GM19025 (cell line): ENCODE results near the gene CACNA1B.
"Not testable (repeated sequence)": the region's sequence is repeated elsewhere in the genome, so short reads cannot be mapped to it uniquely, and the experiment has no call there.

Source experiments
- ATAC-seq: cut with Tn5 transposase; IDR thresholded peaks from one replicate; pipeline ENCODE4 v1.9.1; 2021; ENCODE audit warnings: mild to moderate bottlenecking, low read depth, moderate library complexity; ENCODE audit not compliant: unreplicated experiment

The CACNA1B gene

DNA sequence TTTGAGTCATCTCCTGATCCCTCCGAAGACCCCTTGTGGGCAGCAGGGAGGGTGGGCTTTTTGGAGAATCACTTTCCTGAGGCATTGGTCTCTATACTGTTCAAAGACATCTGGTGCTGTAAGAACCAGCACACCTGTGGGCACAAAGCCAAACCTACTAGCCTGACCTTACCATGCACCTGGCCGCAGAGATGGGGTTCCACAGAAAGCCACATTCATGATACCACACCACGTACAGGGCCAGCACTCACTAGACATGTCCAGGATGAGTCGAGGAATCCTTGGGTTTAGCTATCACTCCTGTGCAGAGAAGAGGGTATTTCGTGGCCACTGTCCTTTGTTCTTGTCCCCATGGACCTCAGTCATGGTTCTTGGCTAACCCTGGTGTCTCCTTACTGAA lies 203.4 kb downstream of the CACNA1B start:
- no peak for ATAC-seq

DNA sequence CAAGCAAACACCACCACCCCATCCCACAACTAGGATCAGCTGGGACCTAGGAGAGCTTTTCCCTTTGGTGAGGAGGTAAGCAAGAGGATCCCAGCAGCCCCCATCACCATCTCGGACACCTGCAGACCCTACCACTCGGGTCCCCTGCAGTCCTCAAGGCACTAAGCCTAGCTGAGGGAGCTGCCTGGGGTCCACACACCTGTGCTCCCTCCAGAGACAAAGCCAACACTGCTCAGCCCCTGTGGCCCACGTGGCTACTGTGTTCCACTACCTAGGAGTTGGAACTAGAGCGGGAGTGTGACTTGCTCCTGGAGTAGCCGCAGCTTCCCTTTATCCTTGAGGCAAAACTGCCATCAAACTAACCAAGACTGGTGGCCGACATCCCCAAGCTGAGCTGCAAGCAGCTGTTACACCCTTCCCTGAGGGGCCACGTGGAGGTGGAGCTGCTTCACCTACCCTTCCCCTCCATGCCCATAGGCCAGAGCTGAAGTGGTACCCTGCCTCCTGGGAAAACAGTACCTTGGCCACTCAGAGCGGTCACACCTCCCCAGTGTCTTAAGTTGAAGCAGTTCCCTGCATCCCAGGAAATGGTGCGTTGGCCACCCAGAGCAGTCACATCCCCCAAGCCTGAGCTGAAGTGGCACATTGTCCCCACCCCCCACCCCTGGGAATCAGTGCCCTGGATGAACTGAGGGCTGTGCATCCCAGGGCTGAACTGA lies 205.5 kb downstream of the CACNA1B start:
- no peak for ATAC-seq

DNA sequence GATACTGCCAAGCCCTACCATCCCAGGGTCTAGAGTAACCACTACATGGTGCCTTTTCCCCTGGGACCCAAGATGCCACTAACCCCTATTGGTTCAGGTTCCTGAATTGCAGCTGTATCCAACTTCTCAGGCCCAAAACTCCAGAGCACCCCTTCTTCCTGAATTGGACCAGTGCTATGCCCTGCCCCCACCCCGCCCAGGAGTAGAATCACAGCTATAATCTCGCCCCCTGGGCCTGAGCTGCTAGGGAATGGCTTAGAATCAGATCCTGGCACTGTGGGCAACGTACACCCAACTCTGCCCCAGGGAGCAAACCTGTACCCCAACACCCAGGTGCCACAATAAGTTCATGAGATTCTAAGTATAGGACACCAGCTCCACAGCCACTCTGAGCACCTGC lies 206.3 kb downstream of the CACNA1B start:
- ATAC-seq, result no peak

DNA sequence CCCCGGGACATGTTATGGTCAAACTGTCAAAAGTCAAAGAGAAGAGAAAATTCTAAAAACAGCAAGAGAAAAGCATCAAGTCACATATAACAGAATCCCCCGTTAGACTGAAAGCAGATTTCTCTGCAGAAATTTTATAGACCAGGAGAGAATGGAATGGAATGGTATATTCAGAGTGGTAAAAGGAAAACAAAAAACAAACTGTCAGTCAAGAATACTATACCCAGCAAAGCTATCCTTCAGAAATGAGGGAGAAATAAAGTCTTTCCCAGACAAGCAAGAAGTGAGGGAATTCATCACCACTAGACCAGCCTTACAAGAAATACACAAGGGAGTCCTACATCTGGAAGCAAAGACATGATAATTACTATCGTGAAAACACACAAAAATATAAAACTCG lies 208.0 kb downstream of the CACNA1B start:
- no peak for ATAC-seq

DNA sequence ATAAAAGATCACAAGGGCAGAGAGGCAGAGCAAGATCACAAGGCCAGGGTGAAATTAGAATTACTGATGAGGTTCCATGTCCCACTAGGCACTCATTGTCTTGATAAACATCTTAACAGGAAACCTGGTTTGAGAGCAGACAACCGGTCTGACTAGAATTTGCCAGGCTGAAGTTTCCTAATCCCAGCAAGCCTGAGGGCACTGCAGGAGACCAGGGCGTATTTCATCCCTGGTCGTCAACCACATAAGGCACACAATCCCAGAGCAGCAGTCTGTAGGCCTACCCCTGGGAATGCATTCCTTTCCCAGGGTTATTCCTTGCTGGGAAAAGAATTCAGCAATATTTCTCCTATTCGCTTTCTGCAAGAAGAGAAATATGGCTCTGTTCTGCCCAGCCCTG lies 214.5 kb downstream of the CACNA1B start:
- not testable (repeated sequence) for ATAC-seq

DNA sequence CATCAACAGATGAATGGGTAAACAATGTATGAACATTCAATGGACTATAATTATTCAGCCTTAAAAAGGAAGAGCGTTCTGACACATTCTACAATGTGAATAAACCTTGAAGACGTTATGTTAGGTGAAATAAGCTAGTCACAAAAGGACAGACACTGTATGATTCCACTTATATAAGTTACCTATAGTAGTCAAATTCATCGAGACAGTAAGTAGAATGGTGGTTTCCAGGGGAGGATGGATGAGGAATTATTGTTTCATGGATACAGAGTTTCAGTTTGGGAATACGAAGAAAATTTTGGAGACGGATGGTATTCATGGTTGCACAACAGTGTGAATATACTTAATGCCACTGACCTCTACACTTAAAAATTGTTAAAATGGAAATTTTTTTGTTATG lies 216.4 kb downstream of the CACNA1B start:
- ATAC-seq, result no peak

DNA sequence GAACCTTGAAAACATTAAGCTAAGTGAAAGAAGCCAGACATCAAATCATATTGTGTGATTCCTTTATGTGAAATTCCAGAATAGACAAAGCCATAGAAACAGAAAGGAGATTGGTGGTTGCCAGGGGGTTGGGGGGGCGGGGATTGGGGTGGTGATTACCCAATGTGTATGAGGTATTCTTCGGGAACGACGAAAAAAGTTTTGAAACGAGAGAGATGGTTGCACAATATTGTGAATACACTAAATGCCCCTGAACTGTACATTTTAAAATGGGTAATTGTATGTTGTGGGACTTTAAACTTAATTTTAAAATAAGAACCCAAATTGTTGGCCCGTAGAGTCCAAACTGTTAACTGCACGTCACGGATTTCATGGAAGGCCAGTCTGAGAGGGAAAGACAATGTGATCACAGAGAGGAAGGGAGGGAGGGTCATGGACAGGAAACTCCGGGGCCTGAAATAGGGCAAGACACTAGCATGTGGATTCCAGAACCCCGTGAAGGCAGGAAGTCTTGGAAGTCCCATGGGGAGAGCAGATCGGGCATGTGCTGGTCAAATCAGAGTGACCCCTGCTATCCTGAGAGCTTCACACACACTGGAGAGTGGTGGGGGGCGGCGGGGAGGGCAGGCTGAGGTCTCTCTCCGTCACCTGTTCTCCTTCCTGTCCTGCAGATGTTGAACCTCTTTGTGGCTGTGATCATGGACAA lies 218.4 kb downstream of the CACNA1B start:
- ATAC-seq, result no peak

DNA sequence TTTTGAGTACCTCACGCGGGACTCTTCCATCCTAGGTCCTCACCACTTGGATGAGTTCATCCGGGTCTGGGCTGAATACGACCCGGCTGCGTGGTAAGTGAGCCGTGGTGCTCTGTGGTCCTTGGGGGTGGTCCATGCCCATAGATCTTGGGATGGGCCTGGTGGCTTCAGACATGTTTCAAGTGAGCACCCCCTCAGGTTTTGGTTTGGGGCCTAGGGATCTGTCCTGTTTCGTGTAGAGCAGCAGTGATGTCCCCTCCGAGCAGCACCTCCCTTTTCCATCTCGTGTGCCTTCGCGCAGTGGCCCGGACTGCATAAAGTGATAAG lies 218.9 kb downstream of the CACNA1B start:
- no peak for ATAC-seq

DNA sequence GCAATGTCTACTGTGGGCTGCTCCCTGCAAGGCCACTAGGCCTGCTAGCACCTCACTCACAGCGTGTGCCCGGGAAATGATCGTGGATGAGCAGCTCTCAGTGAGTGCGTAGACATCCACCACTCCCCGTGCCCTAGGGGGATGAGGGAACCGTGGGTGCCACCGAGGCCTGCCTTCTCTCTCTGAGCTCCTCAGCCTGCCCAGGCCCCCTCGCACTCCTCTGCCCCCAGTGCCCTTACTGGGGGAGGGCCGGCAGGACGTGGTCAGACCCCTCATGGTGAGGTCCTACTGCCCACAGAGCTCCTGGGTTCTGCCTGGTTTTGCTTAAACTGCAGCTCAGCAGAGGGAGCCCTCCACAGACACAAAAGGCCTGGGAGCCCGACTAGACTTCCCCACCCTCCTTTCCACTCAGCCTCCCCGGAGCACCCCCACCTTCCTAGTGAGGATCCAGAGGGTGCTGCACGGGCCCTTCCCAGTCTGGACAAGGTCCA lies 220.0 kb downstream of the CACNA1B start:
- ATAC-seq, result no peak

DNA sequence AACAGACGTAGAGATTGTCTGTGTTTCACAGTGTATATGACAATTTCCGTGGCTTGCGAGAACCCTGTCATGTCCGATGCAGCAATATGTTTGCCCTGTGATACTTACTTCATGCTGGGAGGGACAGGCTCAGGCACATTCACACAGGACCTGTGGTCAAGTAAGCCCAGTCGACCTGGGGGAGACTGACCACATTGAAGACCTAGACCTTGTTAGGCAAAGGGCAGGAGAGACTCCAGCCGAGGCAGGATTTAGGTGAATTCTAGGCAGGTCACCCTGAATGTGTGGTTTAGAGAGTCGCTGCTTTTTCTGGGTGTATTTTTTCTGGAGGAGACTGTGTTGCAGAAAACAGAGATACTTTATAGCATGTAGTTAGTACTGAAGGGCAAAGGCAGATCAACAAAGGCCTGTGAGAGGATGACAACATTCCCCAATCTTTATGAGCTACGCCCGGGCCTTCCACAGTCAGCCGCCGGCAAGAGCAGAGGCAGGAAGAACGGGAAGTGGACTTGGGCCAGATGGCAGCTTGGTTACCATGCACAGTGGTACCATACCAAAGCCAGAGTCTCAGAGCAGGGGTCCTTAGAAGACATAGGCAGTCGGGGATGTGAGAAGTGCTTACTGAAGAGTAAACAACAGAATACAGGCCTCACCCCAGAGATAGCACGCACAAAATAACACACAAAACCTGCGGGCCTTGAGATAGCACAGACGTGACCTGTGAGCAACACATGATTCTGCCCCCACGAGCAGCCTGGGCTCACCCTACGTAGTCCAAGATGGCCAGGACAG lies 220.7 kb downstream of the CACNA1B start:
- no peak for ATAC-seq

DNA sequence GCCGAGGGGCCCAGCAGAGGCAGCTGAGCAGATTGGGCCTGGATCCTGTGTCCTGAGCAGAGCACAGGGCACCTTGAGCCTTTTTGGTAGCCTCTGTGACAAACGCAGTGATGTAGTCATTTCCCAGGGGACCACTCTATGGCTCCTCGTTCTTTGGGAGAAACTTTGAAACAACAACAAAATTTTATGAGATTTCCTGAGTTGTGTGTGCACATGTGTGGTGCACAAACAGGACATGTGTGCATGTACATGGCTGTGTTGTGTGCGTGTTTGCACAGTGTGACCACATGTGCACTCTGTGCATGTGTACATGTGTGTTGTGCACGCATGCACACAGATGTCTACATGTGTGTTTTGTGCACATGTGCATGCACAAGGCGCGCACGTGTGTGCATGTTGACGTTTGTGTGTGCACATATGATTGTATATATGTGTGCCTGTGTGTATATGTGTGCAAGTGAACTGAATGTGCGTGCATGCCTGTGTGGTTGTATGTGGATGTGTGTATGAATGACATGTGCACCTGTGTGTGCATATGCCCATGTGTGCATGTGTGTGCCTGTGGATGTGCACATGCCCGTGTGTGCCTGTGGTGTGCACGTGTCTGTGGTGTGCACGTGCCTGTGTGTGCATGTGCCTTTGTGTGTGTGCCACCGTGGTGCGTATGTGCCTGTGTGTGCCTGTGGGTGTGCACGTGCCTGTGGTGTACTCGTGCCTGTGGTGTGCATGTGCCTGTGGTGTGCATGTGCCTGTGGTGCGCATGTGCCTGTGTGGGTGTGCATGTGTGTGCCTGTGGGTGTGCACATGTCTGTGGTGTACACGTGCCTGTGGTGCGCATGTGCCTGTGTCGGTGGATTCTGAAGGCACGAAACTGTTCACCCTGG lies 221.6 kb downstream of the CACNA1B start:
- no peak for ATAC-seq

DNA sequence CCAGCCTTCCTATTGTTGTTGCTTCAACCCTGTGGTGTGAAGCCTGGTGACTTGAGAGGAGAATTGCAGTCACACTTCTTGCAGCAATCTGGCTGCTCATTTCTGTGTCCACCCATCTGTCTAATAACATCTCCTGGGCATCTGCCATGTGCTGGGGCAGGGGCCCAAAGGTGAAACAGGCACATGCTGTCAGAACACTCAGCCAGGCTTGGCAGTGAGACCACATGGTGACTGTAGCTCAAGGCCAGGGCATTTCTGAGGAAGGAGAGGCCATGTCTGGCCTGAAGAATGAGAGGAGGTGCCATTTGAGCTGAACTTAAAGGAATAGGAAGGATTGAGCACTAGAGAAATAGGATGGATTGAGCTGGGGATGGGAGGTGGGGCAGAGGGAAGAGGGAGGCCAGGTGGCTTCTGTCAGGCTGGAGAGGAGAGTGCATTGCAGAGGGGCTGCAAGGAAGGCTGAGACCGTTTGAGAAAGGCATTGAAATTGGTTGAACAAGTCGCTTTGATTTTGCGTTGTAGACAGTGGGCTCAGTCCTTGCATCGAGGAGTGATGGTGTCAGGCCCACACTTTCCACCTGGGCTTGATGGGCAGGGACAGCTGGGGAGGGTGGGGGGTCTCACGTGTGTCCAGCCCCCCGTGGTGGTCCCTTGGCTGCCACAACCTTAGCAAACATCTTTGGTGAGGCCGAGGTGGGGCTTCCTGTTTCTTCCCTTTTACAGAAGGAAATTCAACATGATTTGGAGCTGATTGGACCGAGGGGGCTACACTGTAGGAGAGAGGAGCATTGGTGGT lies 222.4 kb downstream of the CACNA1B start:
- no peak for ATAC-seq

DNA sequence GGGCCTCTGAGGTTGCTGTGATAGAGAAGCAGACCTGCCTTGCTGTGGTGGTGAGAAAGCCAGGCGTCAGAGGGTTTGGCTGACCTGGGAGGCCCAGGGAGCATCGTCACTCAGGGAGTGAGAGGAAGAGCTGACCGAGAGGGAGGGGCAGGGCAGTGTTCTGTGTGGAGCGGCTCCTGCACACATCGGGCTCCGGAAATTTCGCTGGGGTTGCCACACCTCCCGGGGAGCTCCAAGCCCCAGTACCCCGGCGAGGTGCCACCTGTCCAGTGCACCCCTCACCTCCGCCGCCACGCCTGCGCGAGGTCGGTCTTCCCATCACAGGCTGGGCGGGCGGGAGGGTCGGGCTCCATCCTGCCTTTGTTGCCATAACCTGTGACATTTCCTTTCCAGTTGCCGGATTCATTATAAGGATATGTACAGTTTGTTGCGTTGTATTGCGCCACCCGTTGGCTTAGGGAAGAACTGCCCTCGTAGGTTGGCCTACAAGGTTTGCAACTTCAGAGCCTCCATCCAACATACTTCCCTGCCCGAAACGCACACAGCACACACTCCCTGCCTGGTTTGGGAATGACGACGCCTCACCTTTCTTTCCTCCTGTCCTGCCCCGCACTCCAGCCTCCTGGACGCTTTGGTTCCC lies 223.2 kb downstream of the CACNA1B start:
- no peak for ATAC-seq

DNA sequence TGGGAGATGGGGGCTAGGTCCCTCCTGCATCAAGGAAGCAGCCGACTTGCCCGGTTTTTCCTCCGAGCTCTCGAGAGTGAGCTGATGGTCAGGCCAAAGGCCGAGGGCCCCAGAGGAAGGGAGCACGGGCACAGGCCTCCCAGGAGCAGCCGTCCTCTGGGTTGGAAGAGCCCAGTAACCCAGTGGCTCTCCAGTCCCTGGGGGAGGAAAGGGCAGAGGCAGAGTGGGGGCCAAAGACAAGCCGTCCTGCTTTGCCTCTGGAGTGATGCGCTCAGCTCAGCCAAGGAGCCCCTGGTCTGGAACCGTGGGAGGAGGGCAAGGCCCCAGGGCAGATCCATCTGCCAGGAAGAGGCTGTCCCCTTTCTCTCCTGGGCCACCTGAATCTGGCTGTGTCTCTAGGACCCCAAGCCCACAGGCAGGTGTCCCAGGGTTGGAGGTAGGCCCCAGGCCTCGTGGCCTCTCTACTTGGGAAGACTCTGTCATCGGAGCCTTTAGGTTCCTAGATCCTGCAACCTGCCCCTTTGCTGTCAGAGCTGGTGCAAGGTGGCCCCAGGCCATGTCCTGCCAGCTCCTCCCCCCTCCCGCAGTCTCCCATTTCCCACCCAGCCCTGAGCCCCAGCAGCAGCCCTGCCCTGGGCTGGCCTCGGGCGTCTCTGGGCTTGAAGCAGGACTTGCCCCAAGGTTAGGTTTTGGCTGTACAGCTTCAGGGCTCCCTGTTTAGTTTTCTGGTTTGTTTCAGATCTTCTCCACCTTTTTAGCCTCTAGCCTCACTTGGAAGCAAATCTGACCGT lies 224.1 kb downstream of the CACNA1B start:
- ATAC-seq, result no peak

DNA sequence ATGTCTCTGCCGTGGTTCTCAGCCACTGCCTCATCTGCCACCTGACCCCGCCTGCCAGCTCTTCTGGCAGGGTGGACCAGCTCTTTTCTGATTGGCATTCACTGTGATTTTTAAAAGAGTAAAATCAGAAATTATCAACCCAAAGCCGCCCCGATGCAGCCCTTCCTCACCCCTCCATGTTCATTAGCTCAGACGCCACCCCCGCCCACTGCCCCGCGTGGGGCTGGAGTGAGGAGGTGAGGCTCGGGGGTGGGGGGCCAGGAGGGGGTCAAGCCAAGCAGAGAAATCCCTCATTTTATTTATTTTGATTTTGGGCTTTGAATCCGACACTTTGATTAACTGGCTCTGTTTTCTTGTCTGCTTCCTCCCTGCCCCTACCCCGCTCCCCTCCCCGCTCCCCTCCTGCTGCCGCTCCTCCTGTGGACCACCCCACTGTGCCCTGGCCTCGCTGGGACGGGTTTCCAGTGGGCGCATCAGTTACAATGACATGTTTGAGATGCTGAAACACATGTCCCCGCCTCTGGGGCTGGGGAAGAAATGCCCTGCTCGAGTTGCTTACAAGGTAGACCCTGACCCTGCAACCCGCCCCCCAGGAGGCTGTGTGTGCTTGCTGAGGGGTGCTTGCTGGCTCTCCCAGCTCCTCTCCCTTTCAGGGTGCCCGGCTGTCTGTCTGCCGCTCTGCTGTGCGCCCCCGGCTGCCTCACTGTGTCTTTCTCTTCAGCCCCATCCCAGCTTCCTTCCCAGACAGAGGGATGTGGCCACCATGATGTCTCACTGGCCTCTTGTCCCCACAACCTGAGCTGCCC lies 224.9 kb downstream of the CACNA1B start:
- no peak for ATAC-seq

DNA sequence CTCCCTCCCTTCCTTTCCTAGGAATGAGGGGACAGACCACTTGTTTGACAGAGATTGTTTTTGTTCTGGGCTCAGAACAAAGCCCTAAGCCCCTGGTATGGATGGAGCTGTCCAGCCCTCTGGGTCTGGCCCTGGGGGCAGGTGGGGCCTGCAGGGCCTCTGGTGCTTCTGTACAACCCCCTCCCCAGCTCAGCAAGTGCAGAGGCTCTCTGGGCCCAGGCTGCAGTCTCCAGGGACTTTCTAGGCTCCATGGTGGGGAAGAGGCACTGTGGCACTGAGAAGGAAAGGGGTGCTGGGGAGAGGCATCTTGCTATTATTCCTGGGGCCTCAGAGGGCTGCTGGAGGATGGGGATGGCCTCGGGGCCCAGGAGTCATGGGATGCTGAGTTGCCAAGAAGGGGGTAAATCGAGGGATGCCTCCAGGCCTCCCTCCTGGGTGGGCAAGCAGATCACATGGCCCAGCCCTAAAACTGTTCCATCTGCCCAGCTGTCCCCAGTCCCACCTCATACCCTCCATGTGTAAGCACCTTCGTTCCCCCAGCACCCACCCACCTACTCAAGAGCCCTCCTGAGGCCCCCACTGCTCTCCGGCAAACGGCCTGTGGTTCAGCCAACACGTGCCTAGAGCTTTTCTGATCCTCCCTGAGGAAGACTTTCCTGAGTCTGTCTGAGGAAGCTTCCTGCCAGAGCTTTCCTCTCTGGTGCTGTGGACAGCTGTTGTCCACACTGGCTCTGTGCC lies 225.7 kb downstream of the CACNA1B start:
- no peak for ATAC-seq

DNA sequence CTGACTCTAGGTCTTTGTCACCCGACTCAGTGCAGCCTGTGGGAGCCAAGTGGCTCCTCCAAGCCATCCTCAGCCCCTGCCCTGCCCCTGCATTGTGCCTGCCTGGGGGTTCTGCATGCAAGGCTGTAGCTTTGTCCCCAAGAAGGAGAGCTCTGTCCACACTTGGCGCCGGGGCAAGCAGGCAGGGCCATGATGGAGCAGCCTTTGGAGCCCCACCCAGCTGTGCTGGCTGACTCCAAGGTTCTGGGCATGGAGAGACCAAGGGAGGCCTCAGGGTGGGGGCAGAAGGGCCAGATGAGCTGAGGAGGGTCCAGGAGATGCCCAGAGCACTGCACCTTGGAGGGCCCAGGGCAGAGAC lies 226.2 kb downstream of the CACNA1B start:
- ATAC-seq, result no peak
